Gastroesophageal sphincter (tissue), 4 donors: ENCODE measurements around the gene DIAPH2. TPM values are rescaled to one million over a fixed set of nuclear protein-coding genes. Genes with fewer than 3 reads are reported as not detected.
"Not testable (repeated sequence)": the region's sequence is repeated elsewhere in the genome, so short reads cannot be mapped to it uniquely, and the experiment has no call there.

Source experiments
- ATAC-seq: fragments of 150-250 bp; one replicate; pipeline ENCODE4 v1.9.1; 2016; ENCODE audit warnings: mild to moderate bottlenecking, moderate library complexity
- H3K27ac ChIP-seq, 4 donors: fragments of 200-600 bp; sonication (generic) in 3 of 4; 1 replicate in 3 of 4; 2 replicates in 1 of 4; pipeline ENCODE4 v1.5.1; 2016 to 2019
- H3K27me3 ChIP-seq: fragments of 200-600 bp; sonication (generic); one replicate; pipeline ENCODE4 v1.5.1; 2019
- H3K36me3 ChIP-seq, 2 donors: fragments of 200-600 bp; sonication (generic); one replicate each; pipeline ENCODE4 v1.5.1; 2019; ENCODE audit warnings: control low read depth in 1 of 2
- H3K4me1 ChIP-seq, 3 donors: fragments of 200-600 bp; sonication (generic); 1 replicate in 2 of 3; 2 replicates in 1 of 3; pipeline ENCODE4 v1.5.1; 2016 to 2019; ENCODE audit warnings: control low read depth in 2 of 3
- H3K4me3 ChIP-seq, 2 donors: fragments of 200-600 bp; sonication (generic); one replicate each; pipeline ENCODE4 v1.5.1; 2019; ENCODE audit warnings: mild to moderate bottlenecking in 1 of 2, moderate library complexity in 1 of 2
- H3K9me3 ChIP-seq, 3 donors: fragments of 200-600 bp; sonication (generic); one replicate each; pipeline ENCODE4 v1.5.1; 2017 to 2019; ENCODE audit warnings: control low read depth in 2 of 3
- EP300 ChIP-seq: sonication (generic); formaldehyde crosslinking; IDR thresholded peaks from one replicate; pipeline ENCODE4 v1.6.1; 2017; ENCODE audit warnings: antibody characterized with exemption, mild to moderate bottlenecking
- POLR2A ChIP-seq, 2 donors: fragments of 450-650 bp; IDR thresholded peaks; one replicate each; pipeline ENCODE4 v1.6.1; 2017; ENCODE audit warnings: antibody characterized with exemption in 2 of 2, mild to moderate bottlenecking in 2 of 2, moderate library complexity in 1 of 2
- POLR2AphosphoS5 ChIP-seq: sonication (generic); formaldehyde crosslinking; IDR thresholded peaks from one replicate; pipeline ENCODE4 v1.6.1; 2017; ENCODE audit warnings: antibody characterized with exemption
- WGBS, 2 donors: methylation state at CpG; one replicate each; pipeline ENCODE4 v1.1.5; 2018; ENCODE audit warnings: low coverage in 1 of 2; 5-methylcytosine and 5-hydroxymethylcytosine counted together
- total RNA-seq, 4 donors: library from RNA; depleted of rRNA; stranded (reverse); fragments of >200 nt; gene quantifications; one replicate each; pipeline ENCODE4 v1.1.0, GENCODE V29; 2016
- TF ChIP-seq, protein P1 (sequence below), 4 experiments: fragments of 200-600 bp in 2 of 4; fragments of 450-650 bp in 2 of 4; sonication (generic) in 1 of 4; IDR thresholded peaks; one replicate each; pipeline ENCODE4 v1.5.1; 2017 to 2019; ENCODE audit warnings: antibody characterized with exemption in 4 of 4, mild to moderate bottlenecking in 2 of 4, moderate library complexity in 2 of 4

DIAPH2 gene
- total RNA-seq, 4 donors from 2014 or later: 46.1 to 93.9 (median 76.5) TPM

DNA sequence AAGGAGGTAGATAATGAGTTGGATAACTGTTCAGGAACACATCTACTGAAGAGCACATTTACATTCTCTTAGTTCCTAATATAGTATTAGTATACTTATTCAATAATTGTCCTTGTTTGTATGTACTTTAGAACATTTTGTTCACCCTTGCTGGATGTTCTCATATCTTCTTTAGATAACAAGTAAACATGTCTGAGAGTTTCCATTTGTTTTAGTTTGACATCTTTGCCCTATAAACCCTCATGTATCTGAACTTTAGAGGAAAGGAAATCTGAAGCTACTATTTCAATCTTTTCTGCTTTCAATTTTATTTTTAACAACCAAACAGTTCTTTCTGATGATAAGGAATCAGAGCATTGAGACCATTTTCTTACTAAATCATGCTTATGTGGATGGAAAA is 717.7 kb downstream of the DIAPH2 start:
- Histone ChIP-seq H3K4me1 (no peaks in the 10 kb centered on the region), H3K9me3 (no peaks in the 10 kb centered on the region), H3K27ac (no peak overlapping the region), H3K36me3 (no peaks in the 10 kb centered on the region), H3K27me3 (no peaks in the 10 kb centered on the region), H3K4me3 (no peak overlapping the region)
- TF ChIP-seq POLR2AphosphoS5 (no peak), POLR2A (IDR thresholded peaks at IDR 0.05) (no peak), EP300 (no peak)
- TF ChIP-seq, protein P1, sequence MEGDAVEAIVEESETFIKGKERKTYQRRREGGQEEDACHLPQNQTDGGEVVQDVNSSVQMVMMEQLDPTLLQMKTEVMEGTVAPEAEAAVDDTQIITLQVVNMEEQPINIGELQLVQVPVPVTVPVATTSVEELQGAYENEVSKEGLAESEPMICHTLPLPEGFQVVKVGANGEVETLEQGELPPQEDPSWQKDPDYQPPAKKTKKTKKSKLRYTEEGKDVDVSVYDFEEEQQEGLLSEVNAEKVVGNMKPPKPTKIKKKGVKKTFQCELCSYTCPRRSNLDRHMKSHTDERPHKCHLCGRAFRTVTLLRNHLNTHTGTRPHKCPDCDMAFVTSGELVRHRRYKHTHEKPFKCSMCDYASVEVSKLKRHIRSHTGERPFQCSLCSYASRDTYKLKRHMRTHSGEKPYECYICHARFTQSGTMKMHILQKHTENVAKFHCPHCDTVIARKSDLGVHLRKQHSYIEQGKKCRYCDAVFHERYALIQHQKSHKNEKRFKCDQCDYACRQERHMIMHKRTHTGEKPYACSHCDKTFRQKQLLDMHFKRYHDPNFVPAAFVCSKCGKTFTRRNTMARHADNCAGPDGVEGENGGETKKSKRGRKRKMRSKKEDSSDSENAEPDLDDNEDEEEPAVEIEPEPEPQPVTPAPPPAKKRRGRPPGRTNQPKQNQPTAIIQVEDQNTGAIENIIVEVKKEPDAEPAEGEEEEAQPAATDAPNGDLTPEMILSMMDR (IDR thresholded peaks at IDR 0.05): no peak
- ATAC-seq: no peak

DNA sequence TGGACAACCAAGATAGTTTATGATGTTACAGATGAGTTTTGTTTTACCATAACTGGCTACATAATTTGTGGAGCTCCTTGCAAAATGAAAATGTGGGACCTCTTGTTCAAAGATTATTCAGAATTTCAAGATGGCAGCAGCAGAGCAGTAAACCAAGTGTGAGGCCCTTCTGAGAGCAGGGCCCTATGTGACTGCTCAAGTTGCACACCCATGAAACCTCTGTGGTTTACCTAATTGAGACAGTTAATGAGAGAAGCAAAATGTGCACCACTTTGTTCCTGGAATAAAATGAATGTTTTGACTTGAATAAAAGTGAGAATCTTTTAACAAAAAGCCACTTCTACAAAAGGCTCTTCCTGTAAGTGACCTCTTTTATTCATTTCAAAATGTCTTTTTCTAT is 718.3 kb downstream of the DIAPH2 start:
- H3K27ac ChIP-seq: no peak overlapping the region
- no peaks in the 10 kb centered on the region for H3K9me3 ChIP-seq
- H3K36me3 ChIP-seq: no peaks in the 10 kb centered on the region
- ATAC-seq: no peak
- no peaks in the 10 kb centered on the region for H3K4me1 ChIP-seq
- TF ChIP-seq EP300 (no peak), POLR2A (IDR thresholded peaks at IDR 0.05) (no peak), POLR2AphosphoS5 (no peak)
- TF ChIP-seq, protein P1 (IDR thresholded peaks at IDR 0.05): no peak
- no peak overlapping the region for H3K4me3 ChIP-seq
- no peaks in the 10 kb centered on the region for H3K27me3 ChIP-seq

DNA sequence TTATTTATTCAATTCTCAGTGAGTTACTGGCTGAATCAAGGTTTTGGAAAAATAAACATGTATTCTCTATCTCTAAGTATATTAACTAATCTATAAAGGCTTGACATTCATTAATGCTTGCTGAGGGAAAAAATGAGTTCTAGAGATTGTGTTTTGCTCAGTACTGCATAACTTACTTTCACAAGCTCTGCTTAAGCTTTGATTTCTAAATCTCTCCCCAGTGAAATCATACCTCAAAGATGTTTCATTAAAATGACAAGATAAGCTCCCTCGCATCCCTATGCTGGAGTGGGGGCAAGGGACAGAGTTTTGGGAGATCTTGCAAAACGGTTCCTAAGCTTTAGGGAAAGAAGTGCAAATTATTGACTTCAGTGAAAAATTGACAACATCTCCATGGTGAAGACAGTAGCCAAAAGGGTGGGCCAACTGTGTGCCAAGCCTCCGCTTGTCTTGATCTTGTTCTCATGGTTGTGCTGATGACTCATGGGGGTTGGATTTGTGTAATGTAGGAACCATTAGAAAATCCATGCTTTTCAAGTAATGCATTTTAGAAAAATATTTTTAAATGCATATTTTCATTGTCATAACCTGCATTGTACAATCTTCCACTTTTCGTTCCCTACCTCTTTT is 720.5 kb downstream of the DIAPH2 start:
- H3K36me3 ChIP-seq: no peaks in the 10 kb centered on the region
- H3K27me3 ChIP-seq: no peaks in the 10 kb centered on the region
- no peak for TF ChIP-seq POLR2A (IDR thresholded peaks at IDR 0.05)
- TF ChIP-seq, protein P1 (IDR thresholded peaks at IDR 0.05): no peak
- TF ChIP-seq EP300: no peak
- TF ChIP-seq POLR2AphosphoS5: no peak
- no peaks in the 10 kb centered on the region for H3K4me1 ChIP-seq
- no peak overlapping the region for H3K27ac ChIP-seq
- ATAC-seq: no peak
- 84 to 90% methylated on average over 2 to 3 of the region's 4 CpGs for WGBS, 2 donors
- H3K4me3 ChIP-seq: no peak overlapping the region
- peaks cover 0 to 6% (median 0%) of the 10 kb centered on the region in 3 donors for H3K9me3 ChIP-seq

DNA sequence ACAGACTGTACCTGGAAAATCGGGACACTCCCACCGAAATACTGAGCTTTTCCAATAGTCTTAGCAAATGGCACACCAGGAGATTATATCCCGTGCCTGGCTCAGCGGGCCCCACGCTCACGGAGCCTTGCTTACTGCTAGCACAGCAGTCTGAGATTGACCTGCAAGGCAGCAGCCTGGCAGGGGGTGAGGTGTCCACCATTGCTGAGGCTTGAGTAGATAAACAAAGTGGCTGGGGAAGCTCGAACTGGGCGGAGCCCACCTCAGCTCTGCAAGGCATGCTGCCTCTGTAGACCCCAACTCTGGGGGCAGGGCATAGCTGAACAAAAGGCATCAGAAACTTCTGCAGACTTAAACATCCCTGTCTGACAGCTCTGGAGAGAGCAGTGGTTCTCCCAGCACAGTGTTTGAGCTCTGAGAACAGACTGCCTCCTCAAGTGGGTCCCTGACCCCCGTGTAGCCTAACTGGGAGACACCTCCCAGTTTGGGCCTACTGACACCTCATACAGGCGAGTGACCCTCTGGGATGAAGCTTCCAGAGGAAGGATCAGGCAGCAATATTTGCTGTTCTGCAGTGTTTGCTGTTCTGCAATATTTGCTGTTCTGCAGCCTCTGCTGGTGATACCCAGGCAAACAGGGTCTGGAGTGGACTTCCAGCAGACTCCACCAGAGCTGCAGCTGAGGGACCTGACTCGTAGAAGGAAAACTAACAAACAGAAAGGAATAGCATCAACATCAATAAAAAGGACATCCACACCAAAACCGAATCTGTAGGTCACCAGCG is 725.2 kb downstream of the DIAPH2 start:
- ATAC-seq, H3K4me1 ChIP-seq, H3K9me3 ChIP-seq, H3K27me3 ChIP-seq, H3K36me3 ChIP-seq, H3K4me3 ChIP-seq, H3K27ac ChIP-seq: not testable (repeated sequence)
- 87% methylated on average over 3 of the region's 13 CpGs; no CpG with 5 or more reads in 1 of the 2 donors for WGBS, 2 donors

DNA sequence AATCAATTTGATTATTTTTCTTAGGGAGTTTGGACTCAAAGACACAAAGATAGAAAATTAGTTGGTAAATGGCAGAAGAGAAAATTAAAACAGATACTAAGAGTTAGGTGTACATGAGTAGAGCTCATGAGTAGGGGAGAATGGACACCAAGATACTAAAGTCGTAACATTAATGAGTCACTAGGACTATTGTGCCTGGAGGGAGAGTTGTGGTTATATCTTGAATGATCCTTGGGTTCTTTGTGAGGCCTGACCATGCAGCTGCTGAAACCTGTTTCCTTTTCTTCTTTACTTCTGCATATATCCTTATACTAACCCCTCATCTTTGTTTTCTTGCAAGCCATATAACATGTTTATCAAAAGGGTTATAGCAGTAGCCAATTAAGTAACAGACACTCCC is 731.8 kb downstream of the DIAPH2 start:
- TF ChIP-seq, protein P1 (IDR thresholded peaks at IDR 0.05): no peak
- no peak for TF ChIP-seq POLR2A (IDR thresholded peaks at IDR 0.05)
- TF ChIP-seq EP300: no peak
- Histone ChIP-seq H3K4me1 (no peaks in the 10 kb centered on the region), H3K36me3 (no peaks in the 10 kb centered on the region), H3K27ac (no peak overlapping the region), H3K4me3 (no peak overlapping the region), H3K27me3 (no peaks in the 10 kb centered on the region), H3K9me3 (no peaks in the 10 kb centered on the region)
- ATAC-seq: no peak
- WGBS, 2 donors: 82 to 100% methylated on average over 1 of the region's 1 CpG
